ENCODE results near the gene GFRA4. TPM values are rescaled to one million over a fixed set of nuclear protein-coding genes. Genes with fewer than 3 reads are reported as not detected.

The GFRA4 gene
- polyA plus RNA-seq, 1 of the 3 experiments (the other 2 are of a cell fraction) = not detected

DNA sequence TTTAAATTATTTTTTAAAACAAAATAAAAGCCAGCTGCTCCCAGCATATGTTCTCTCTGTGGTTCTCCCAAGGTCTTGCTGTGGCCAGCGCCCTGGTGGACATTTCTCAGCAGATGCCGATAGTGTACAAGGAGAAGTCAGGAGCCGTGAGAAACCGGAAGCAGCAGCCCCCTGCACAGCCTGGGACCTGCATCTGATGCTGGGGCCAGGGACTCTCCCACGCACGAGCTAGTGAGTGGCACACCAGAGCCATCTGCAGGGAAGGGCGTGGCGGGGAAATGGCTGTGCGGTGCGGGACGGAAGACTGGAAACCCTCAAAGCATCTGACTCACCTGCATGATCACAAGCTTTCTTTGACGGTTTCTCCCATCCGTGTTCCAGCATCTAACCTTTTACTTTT is 16.5 kb downstream of the GFRA4 start:
- no peaks in the 10 kb centered on the region for H3F3A ChIP-seq (replicated peaks; ENCODE audit: insufficient read depth)
- WGBS (ENCODE audit: low lambda C conversion rate) = 93% methylated on average over 13 of the region's 13 CpGs
- H3K27ac ChIP-seq (ENCODE audit: low read depth in 2 of 2, low read length in 1 of 2) = no peak overlapping the region
- no peak overlapping the region for H3K4me3 ChIP-seq (ENCODE audit: low read depth in 2 of 2, low read length in 1 of 2)
- H3K9me3 ChIP-seq = no peaks in the 10 kb centered on the region
- H3K9me2 ChIP-seq = no peaks in the 10 kb centered on the region
- peaks cover 5 to 7% of the 10 kb centered on the region in 2 experiments for H3K36me3 ChIP-seq (replicated peaks in 1 of 2; ENCODE audit: control insufficient read depth in 1 of 2, insufficient read depth in 2 of 2, low read length in 1 of 2)
- H3K27me3 ChIP-seq (ENCODE audit: insufficient read depth) = no peaks in the 10 kb centered on the region
- H3K4me2 ChIP-seq = no peak overlapping the region
- no peak for TF ChIP-seq YY1 (IDR thresholded peaks at IDR 0.05; ENCODE audit: low read depth)
- TF ChIP-seq RXRA (IDR thresholded peaks at IDR 0.05; ENCODE audit: borderline replicate concordance, low read depth) = no peak
- TF ChIP-seq RCOR1 (IDR thresholded peaks at IDR 0.05; ENCODE audit: low read length) = no peak
- no peak for TF ChIP-seq TAF1 (IDR thresholded peaks at IDR 0.05; ENCODE audit: borderline replicate concordance, low read depth, low read length)
- no peak for TF ChIP-seq RAD21 (IDR thresholded peaks at IDR 0.05; ENCODE audit: low read length)
- TF ChIP-seq SMC3 (IDR thresholded peaks at IDR 0.05; ENCODE audit: low read depth, low read length) = no peak
- TF ChIP-seq, protein P1, sequence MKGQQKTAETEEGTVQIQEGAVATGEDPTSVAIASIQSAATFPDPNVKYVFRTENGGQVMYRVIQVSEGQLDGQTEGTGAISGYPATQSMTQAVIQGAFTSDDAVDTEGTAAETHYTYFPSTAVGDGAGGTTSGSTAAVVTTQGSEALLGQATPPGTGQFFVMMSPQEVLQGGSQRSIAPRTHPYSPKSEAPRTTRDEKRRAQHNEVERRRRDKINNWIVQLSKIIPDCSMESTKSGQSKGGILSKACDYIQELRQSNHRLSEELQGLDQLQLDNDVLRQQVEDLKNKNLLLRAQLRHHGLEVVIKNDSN (IDR thresholded peaks at IDR 0.05; ENCODE audit: borderline replicate concordance, low read depth) = no peak
- TF ChIP-seq, protein P2, sequence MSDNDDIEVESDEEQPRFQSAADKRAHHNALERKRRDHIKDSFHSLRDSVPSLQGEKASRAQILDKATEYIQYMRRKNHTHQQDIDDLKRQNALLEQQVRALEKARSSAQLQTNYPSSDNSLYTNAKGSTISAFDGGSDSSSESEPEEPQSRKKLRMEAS (IDR thresholded peaks at IDR 0.05; ENCODE audit: low read depth) = no peak
- no peak for TF ChIP-seq ELF1 (IDR thresholded peaks at IDR 0.05)
- no peak for TF ChIP-seq FOXM1 (IDR thresholded peaks at IDR 0.05; ENCODE audit: low read depth)
- H3K9ac ChIP-seq = no peak overlapping the region
- peaks cover 0 to 17% of the 10 kb centered on the region in 2 experiments; a peak in 1 of 4 replicates for H3K4me1 ChIP-seq (ENCODE audit: control insufficient read depth in 1 of 2, insufficient read depth in 2 of 2, low read depth in 1 of 2, low read length in 1 of 2)
- CTCF ChIA-PET = interaction anchor here (0.6 to 1.5 kb wide), 2 partner anchors 64 to 70 kb away, joined by 3 to 5 read pairs; no protein-coding TSS in a partner anchor
- POLR2A ChIA-PET = no interaction called here
- no peak overlapping the region for H2AFZ ChIP-seq (ENCODE audit: low read depth)
- no peak for DNase-seq
- no peaks in the 10 kb centered on the region for H3K79me2 ChIP-seq (ENCODE audit: insufficient read depth)
- H4K20me1 ChIP-seq (ENCODE audit: insufficient read depth) = no peaks in the 10 kb centered on the region

DNA sequence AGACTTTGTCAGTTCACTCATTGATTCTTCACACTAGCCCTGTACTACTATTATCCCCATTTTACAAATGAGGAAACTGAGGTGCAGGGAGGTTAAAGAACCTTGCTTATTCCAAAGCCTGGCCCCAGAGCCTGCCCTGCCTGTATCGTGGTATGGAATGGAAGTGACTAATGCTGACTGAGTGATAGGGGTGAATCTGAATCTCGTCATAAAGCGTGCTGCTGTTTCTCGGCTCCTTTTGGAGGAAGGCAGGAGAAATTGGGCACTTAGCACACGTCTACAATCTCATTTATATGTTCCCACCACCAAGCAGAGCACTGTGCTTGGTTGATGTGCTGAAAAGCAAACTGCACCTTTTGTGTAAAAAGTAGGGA is 17.1 kb downstream of the GFRA4 start:
- peaks cover 5 to 7% of the 10 kb centered on the region in 2 experiments for H3K36me3 ChIP-seq (replicated peaks in 1 of 2; ENCODE audit: control insufficient read depth in 1 of 2, insufficient read depth in 2 of 2, low read length in 1 of 2)
- H3K27me3 ChIP-seq (ENCODE audit: insufficient read depth) = no peaks in the 10 kb centered on the region
- H3K4me3 ChIP-seq (ENCODE audit: low read depth in 2 of 2, low read length in 1 of 2) = no peak overlapping the region
- no peak overlapping the region for H2AFZ ChIP-seq (ENCODE audit: low read depth)
- no peak overlapping the region for H3K9ac ChIP-seq
- no peak for TF ChIP-seq TCF12 (IDR thresholded peaks at IDR 0.05)
- H3K27ac ChIP-seq (ENCODE audit: low read depth in 2 of 2, low read length in 1 of 2) = no peak overlapping the region
- POLR2A ChIA-PET = no interaction called here
- no peak for DNase-seq
- peaks cover 0 to 14% of the 10 kb centered on the region in 2 experiments; a peak in 1 of 4 replicates for H3K4me1 ChIP-seq (ENCODE audit: control insufficient read depth in 1 of 2, insufficient read depth in 2 of 2, low read depth in 1 of 2, low read length in 1 of 2)
- H3K4me2 ChIP-seq = no peak overlapping the region
- H3K9me2 ChIP-seq = no peaks in the 10 kb centered on the region
- 81% methylated on average over 5 of the region's 5 CpGs for WGBS (ENCODE audit: low lambda C conversion rate)
- H3K79me2 ChIP-seq (ENCODE audit: insufficient read depth) = no peaks in the 10 kb centered on the region
- no peaks in the 10 kb centered on the region for H3F3A ChIP-seq (replicated peaks; ENCODE audit: insufficient read depth)
- CTCF ChIA-PET = interaction anchor here (1.5 kb wide), 1 partner anchor 64 kb away, joined by 5 read pairs; no protein-coding TSS in a partner anchor
- H3K9me3 ChIP-seq = no peaks in the 10 kb centered on the region
- no peaks in the 10 kb centered on the region for H4K20me1 ChIP-seq (ENCODE audit: insufficient read depth)

DNA sequence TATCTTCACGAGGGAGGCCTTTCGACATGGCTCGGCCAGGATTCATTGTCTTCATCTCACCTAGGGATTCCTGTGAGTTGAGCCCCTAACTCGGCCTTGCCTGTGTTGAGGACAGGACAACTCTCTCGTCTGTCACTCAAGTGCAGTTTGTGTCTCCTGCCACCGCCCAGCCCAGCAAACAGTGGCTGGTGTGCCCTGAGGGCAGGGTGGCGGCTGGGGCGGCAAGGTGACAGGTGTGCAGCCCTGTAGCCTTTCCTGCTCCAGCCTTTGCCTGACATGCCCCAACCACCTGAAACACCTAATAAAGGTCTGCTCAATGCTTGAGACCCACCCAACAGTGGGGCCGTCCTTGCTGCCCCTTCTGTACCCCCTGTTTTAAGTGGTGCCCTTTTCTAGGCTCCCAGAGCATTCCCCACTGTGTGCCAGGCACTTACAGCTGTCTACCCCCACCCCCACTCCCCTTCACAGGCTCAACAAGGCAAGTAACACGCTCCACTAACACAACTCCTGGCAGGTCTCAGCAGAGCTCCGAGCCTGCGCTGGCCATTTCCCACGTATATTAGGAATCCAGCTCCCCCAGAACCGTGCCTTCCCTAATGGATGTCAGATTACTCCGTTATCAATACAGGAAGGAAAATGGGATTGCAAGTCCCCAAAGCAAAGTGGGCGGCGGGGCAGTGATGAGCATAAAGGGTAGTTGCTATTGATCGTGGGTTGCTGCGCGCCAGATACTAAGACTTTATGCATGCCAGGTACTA is 17.7 kb downstream of the GFRA4 start:
- ChIA-PET POLR2A (no interaction called here), CTCF (no interaction called here)
- 92% methylated on average over 16 of the region's 20 CpGs for WGBS (ENCODE audit: low lambda C conversion rate)
- H3K27me3 ChIP-seq (ENCODE audit: insufficient read depth) = no peaks in the 10 kb centered on the region
- no peak overlapping the region for H3K9ac ChIP-seq
- H4K20me1 ChIP-seq (ENCODE audit: insufficient read depth) = no peaks in the 10 kb centered on the region
- H3K9me2 ChIP-seq = no peaks in the 10 kb centered on the region
- peaks cover 0 to 13% of the 10 kb centered on the region in 2 experiments; a peak in 1 of 4 replicates for H3K4me1 ChIP-seq (ENCODE audit: control insufficient read depth in 1 of 2, insufficient read depth in 2 of 2, low read depth in 1 of 2, low read length in 1 of 2)
- H3K4me2 ChIP-seq = no peak overlapping the region
- no peak overlapping the region for H2AFZ ChIP-seq (ENCODE audit: low read depth)
- no peak overlapping the region for H3K4me3 ChIP-seq (ENCODE audit: low read depth in 2 of 2, low read length in 1 of 2)
- no peak overlapping the region for H3K27ac ChIP-seq (ENCODE audit: low read depth in 2 of 2, low read length in 1 of 2)
- H3F3A ChIP-seq (replicated peaks; ENCODE audit: insufficient read depth) = no peaks in the 10 kb centered on the region
- no peak for DNase-seq
- peaks cover 5 to 7% of the 10 kb centered on the region in 2 experiments for H3K36me3 ChIP-seq (replicated peaks in 1 of 2; ENCODE audit: control insufficient read depth in 1 of 2, insufficient read depth in 2 of 2, low read length in 1 of 2)
- H3K9me3 ChIP-seq = no peaks in the 10 kb centered on the region
- H3K79me2 ChIP-seq (ENCODE audit: insufficient read depth) = no peaks in the 10 kb centered on the region
- TF ChIP-seq TAF1 (IDR thresholded peaks at IDR 0.05; ENCODE audit: borderline replicate concordance, low read depth, low read length) (no peak), YY1 (IDR thresholded peaks at IDR 0.05; ENCODE audit: low read depth) (no peak), MXI1 (IDR thresholded peaks at IDR 0.05; ENCODE audit: low read depth, low read length) (no peak)
- TF ChIP-seq, protein P3, sequence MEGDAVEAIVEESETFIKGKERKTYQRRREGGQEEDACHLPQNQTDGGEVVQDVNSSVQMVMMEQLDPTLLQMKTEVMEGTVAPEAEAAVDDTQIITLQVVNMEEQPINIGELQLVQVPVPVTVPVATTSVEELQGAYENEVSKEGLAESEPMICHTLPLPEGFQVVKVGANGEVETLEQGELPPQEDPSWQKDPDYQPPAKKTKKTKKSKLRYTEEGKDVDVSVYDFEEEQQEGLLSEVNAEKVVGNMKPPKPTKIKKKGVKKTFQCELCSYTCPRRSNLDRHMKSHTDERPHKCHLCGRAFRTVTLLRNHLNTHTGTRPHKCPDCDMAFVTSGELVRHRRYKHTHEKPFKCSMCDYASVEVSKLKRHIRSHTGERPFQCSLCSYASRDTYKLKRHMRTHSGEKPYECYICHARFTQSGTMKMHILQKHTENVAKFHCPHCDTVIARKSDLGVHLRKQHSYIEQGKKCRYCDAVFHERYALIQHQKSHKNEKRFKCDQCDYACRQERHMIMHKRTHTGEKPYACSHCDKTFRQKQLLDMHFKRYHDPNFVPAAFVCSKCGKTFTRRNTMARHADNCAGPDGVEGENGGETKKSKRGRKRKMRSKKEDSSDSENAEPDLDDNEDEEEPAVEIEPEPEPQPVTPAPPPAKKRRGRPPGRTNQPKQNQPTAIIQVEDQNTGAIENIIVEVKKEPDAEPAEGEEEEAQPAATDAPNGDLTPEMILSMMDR (IDR thresholded peaks at IDR 0.05) = no peak
- TF ChIP-seq, protein P4, sequence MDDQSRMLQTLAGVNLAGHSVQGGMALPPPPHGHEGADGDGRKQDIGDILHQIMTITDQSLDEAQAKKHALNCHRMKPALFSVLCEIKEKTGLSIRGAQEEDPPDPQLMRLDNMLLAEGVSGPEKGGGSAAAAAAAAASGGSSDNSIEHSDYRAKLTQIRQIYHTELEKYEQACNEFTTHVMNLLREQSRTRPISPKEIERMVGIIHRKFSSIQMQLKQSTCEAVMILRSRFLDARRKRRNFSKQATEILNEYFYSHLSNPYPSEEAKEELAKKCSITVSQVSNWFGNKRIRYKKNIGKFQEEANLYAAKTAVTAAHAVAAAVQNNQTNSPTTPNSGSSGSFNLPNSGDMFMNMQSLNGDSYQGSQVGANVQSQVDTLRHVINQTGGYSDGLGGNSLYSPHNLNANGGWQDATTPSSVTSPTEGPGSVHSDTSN (IDR thresholded peaks at IDR 0.05) = no peak
